Naive thymus-derived CD8-positive, alpha-beta T cell (primary cell): ENCODE data around the gene C1QA. TPM values are rescaled to one million over a fixed set of nuclear protein-coding genes. Genes with fewer than 3 reads are reported as not detected.
A peak's percentile ranks its signal among the peaks of the same experiment; 100 is the strongest.

Experiments
- ATAC-seq, 2 donors: fragments of 150-1000 bp; cut with Tn5 transposase in 1 of 2; sonication (Bioruptor Pico), chemical (Tn5 transposase) in 1 of 2; 1 replicate in 1 of 2; 2 replicates in 1 of 2; pipeline ENCODE4 v1.10.0; 2021; ENCODE audit warnings: mild to moderate bottlenecking in 2 of 2, moderate library complexity in 2 of 2
- POLR2A ChIA-PET: fragments of 350-600 bp; sonication (Branson Sonifier 250); formaldehyde crosslinking; loops from one replicate; lab custom pipeline; 2021; ENCODE audit warnings: antibody characterized with exemption; lab: Charles Lee
- DNase-seq, 10 donors: peaks; one replicate each; pipeline versions ENCODE4 v3.0.0 to v3.0.0-alpha.2; 2020 to 2022
- H3K27ac Mint-ChIP-seq, 10 donors: one replicate each; pipeline ENCODE4 v1.8.0; 2020 to 2022; ENCODE audit warnings: mild to moderate bottlenecking in 10 of 10, mixed read lengths in 10 of 10, moderate library complexity in 4 of 10, inconsistent platforms in 1 of 10
- H3K27me3 Mint-ChIP-seq, 5 donors: one replicate each; pipeline ENCODE4 v1.8.0; 2021 to 2022; ENCODE audit warnings: mixed read lengths in 5 of 5
- H3K36me3 Mint-ChIP-seq, 3 donors: one replicate each; pipeline ENCODE4 v1.8.0; 2020 to 2022; ENCODE audit warnings: mixed read lengths in 3 of 3, mild to moderate bottlenecking in 2 of 3, inconsistent platforms in 1 of 3
- H3K4me1 Mint-ChIP-seq, 4 donors: one replicate each; pipeline ENCODE4 v1.8.0; 2021 to 2022; ENCODE audit warnings: mixed read lengths in 4 of 4
- H3K4me3 Mint-ChIP-seq, 10 donors: one replicate each; pipeline ENCODE4 v1.8.0; 2020 to 2022; ENCODE audit warnings: mild to moderate bottlenecking in 10 of 10, mixed read lengths in 10 of 10, moderate library complexity in 6 of 10, inconsistent platforms in 1 of 10
- H3K9me3 Mint-ChIP-seq, 9 donors: one replicate each; pipeline ENCODE4 v1.8.0; 2020 to 2022; ENCODE audit warnings: mixed read lengths in 9 of 9, mild to moderate bottlenecking in 3 of 9, inconsistent platforms in 1 of 9, moderate library complexity in 1 of 9
- polyA plus RNA-seq, 3 donors: library from polyadenylated mRNA; unstranded; fragments of 300-500 nt; fragmentation: Illumina TruSeq; gene quantifications; one replicate each; pipeline ENCODE4 v1.2.3, GENCODE V29; 2021
- total RNA-seq, 8 experiments: library from RNA in 2 of 8; stranded (reverse) in 2 of 8; gene quantifications; one replicate each; pipeline ENCODE4 v1.2.3 and lab custom pipeline; 2021 to 2026

Gene C1QA
- total and polyA plus RNA-seq, 5 experiments from 2014 or later = 0.55 to 0.66 TPM; not detected in 3

- Mint-ChIP-seq H3K4me3 (no peak overlapping the region), H3K27me3 (peaks cover 11 to 44% (median 36%) of the 10 kb centered on the region in 5 donors), H3K27ac (no peak overlapping the region), H3K36me3 (no peaks in the 10 kb centered on the region), H3K4me1 (peaks cover 0 to under 1% (median 0%) of the 10 kb centered on the region in 4 donors), H3K9me3 (no peaks in the 10 kb centered on the region)
- POLR2A ChIA-PET = no interaction called here
- DNase-seq (peak in 1 of 10 donors; percentile 31), ATAC-seq (no peak)
These were observed 35.4 kb upstream of the C1QA start for GRCh38 chr1:22600817-22601605.

DNA sequence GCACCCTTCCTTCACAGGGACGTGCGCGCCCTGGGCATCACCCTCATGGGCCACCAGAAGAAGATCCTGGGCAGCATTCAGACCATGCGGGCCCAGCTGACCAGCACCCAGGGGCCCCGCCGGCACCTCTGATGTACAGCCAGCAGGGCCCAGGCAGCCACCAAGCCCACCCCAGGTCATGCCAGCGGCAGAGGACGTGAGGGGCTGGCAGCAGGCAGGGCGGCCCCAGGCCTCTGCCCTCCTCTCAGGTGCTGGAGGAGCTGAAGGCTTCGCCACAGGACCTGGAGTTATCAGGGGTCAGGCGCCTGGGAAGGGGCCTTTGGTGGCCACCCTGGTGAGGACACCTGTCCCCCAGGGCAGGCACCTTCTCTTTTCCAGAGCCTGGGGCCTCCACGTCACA, 34.8 kb upstream of the C1QA start:
- Mint-ChIP-seq H3K27me3 (peaks cover 15 to 46% (median 37%) of the 10 kb centered on the region in 5 donors), H3K36me3 (no peaks in the 10 kb centered on the region), H3K9me3 (no peaks in the 10 kb centered on the region), H3K4me1 (no peaks in the 10 kb centered on the region), H3K4me3 (no peak overlapping the region), H3K27ac (no peak overlapping the region)
- DNase-seq (no peak), ATAC-seq (no peak)
- POLR2A ChIA-PET = no interaction called here

- no peaks in the 10 kb centered on the region for H3K4me1 Mint-ChIP-seq
- peaks cover 15 to 46% (median 40%) of the 10 kb centered on the region in 5 donors for H3K27me3 Mint-ChIP-seq
These were observed 34.2 kb upstream of the C1QA start for GRCh38 chr1:22602060-22602740.

GRCh38 chr1:22606161-22606560, 30.3 kb upstream of the C1QA start:
- Mint-ChIP-seq H3K27me3 (peaks cover 30 to 77% (median 43%) of the 10 kb centered on the region in 5 donors), H3K27ac (no peak overlapping the region), H3K9me3 (no peaks in the 10 kb centered on the region), H3K4me3 (no peak overlapping the region), H3K4me1 (no peaks in the 10 kb centered on the region), H3K36me3 (no peaks in the 10 kb centered on the region)
- POLR2A ChIA-PET = no interaction called here
- ATAC-seq (no peak), DNase-seq (no peak)

More at GRCh38 chr1:22602060-22602740, 34.2 kb upstream of the C1QA start:
- Mint-ChIP-seq H3K4me3 (no peak overlapping the region), H3K27ac (no peak overlapping the region), H3K9me3 (no peaks in the 10 kb centered on the region), H3K36me3 (no peaks in the 10 kb centered on the region)
- ATAC-seq = no peak
- no peak for DNase-seq
- POLR2A ChIA-PET = no interaction called here

GRCh38 chr1:22607154-22607553, 29.3 kb upstream of the C1QA start:
- H3K4me1 Mint-ChIP-seq = no peaks in the 10 kb centered on the region

DNA sequence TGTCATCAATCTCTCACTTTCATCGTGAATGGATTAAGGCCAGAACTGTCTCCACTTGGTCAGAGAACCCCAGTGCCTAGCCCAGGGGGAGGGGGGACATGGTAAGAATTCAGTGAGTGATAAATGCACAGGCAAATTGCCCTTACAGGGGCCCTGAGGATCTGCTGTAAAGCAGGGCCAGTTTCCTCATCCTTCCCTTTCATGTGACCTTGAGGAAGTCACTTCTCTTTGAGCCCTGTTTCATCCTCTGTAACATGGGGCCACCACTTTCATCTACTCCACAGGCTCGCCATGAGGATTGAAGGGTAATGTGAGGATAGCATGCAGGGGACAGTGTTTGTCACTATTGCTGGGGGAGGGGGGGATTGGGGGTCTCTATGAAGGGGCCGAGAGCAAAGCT, 28.1 kb upstream of the C1QA start:
- no peak overlapping the region for H3K27ac Mint-ChIP-seq
- H3K27me3 Mint-ChIP-seq = peaks cover 34 to 84% (median 52%) of the 10 kb centered on the region in 5 donors
- no peaks in the 10 kb centered on the region for H3K4me1 Mint-ChIP-seq
- no peaks in the 10 kb centered on the region for H3K36me3 Mint-ChIP-seq
- POLR2A ChIA-PET = no interaction called here
- H3K4me3 Mint-ChIP-seq = no peak overlapping the region
- ATAC-seq = no peak
- peaks cover 0 to 1% (median 0%) of the 10 kb centered on the region in 9 donors for H3K9me3 Mint-ChIP-seq
- DNase-seq = peak in 1 of 10 donors; percentile 14

More at GRCh38 chr1:22607154-22607553, 29.3 kb upstream of the C1QA start:
- no peak for DNase-seq
- H3K27me3 Mint-ChIP-seq = peaks cover 30 to 84% (median 50%) of the 10 kb centered on the region in 5 donors
- no peak overlapping the region for H3K4me3 Mint-ChIP-seq
- no peak overlapping the region for H3K27ac Mint-ChIP-seq
- no peak for ATAC-seq
- POLR2A ChIA-PET = no interaction called here
- H3K36me3 Mint-ChIP-seq = no peaks in the 10 kb centered on the region
- H3K9me3 Mint-ChIP-seq = peaks cover 0 to 1% (median 0%) of the 10 kb centered on the region in 9 donors

DNA sequence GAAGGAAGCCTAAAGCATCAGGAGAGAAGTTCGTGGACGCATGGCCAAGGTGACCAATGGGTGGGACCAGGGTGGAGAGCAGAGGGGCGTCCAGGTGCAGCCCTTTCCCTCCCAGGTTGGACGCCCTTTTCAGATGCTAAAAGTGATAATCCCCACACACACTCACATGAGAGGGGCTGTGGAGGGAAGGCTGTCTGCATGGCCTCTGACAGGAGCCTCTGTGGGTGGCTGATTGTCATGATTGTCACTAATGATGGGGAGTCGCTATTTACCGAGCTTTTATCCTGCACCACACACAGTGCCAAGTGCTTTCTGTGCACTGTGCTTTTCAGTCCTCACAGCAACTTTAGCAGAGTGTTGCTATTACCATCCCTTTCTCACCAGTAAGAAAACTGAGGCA, 27.1 kb upstream of the C1QA start:
- peaks cover 36 to 82% (median 46%) of the 10 kb centered on the region in 5 donors for H3K27me3 Mint-ChIP-seq
- H3K9me3 Mint-ChIP-seq = peaks cover 0 to 1% (median 0%) of the 10 kb centered on the region in 9 donors
- H3K4me3 Mint-ChIP-seq = peak overlapping the region in 1 of 10 donors; percentile 57
- peaks cover 0 to under 1% (median 0%) of the 10 kb centered on the region in 4 donors for H3K4me1 Mint-ChIP-seq
- POLR2A ChIA-PET = no interaction called here
- DNase-seq = no peak
- H3K36me3 Mint-ChIP-seq = no peaks in the 10 kb centered on the region
- no peak for ATAC-seq
- no peak overlapping the region for H3K27ac Mint-ChIP-seq

- POLR2A ChIA-PET = no interaction called here
- peaks cover 27 to 83% (median 43%) of the 10 kb centered on the region in 5 donors for H3K27me3 Mint-ChIP-seq
- DNase-seq = peak in 2 of 10 donors; percentile 14 to 17
- H3K4me1 Mint-ChIP-seq = peaks cover 0 to 4% (median 0%) of the 10 kb centered on the region in 4 donors
- H3K4me3 Mint-ChIP-seq = no peak overlapping the region
- ATAC-seq = no peak
- peaks cover 0 to 2% (median 0%) of the 10 kb centered on the region in 9 donors for H3K9me3 Mint-ChIP-seq
- H3K36me3 Mint-ChIP-seq = no peaks in the 10 kb centered on the region
- no peak overlapping the region for H3K27ac Mint-ChIP-seq
These were observed 24.9 kb upstream of the C1QA start for GRCh38 chr1:22611530-22611947.

DNA sequence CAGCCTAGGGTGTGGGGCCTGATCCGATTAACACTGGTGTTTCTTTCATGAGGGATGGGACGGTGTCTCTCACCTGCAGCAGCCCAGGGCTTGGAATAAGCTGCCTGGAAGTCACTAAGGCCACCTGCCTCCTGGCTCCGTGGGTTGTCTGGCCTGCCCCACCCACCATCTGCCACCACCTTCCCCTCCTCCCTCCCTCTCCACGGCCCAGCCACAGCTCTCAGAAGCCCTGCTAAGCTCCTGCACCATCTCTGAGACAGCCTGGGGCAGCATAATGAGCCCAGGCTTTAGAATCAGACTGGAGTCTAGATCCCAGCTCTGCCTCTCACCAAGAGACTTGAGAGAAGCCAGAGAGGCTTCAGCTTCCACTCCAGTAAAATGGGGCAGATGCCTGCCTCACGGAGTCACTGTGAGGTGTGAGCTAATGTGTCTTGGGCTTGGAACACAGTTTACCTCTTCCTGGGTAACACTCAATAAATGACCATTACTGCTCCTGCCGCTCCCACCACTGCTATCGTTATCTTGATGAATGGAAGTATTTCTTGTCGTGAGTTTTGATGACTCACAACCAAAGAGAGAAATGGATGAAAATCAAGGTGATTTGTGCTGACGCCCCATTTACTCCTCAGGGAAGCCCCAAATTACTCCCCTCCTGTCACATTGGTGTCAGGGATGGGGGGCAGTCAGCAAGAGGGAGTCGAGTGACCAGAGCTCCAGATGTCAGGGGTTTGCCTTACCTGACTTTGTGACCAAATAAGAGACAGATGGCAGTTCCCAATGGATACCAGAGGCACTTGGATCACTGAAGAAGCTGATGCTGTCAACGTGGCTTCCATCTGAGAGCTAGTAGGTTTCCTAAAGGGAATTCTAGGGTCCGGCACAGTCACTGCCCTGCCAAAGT, 23.5 kb upstream of the C1QA start:
- H3K4me3 Mint-ChIP-seq = no peak overlapping the region
- DNase-seq = no peak
- peaks cover 0 to 2% (median 0%) of the 10 kb centered on the region in 9 donors for H3K9me3 Mint-ChIP-seq
- H3K27me3 Mint-ChIP-seq = peaks cover 22 to 86% (median 42%) of the 10 kb centered on the region in 5 donors
- POLR2A ChIA-PET = no interaction called here
- no peaks in the 10 kb centered on the region for H3K36me3 Mint-ChIP-seq
- no peak overlapping the region for H3K27ac Mint-ChIP-seq
- peaks cover 0 to 6% (median 0%) of the 10 kb centered on the region in 4 donors for H3K4me1 Mint-ChIP-seq
- no peak for ATAC-seq

DNA sequence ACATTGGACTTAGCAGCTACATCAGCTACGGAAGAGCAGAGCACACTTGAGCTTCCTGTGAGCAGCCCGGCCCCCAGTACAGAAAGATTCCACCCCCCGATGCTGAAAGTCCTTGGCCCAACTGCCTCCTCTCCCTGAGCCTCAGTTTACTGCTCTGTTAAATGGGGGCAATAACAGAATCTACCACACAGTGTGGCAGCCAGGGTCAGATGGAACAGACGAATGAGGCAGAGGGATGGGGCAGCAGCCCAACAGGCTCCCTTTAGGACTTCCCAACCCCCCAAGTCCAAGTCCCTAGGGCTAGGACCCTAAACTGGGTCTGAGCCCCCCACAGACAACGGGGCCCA, 22.9 kb upstream of the C1QA start:
- ATAC-seq (no peak), DNase-seq (no peak)
- H3K4me1 Mint-ChIP-seq = peaks cover 0 to 6% (median 0%) of the 10 kb centered on the region in 4 donors
- POLR2A ChIA-PET = no interaction called here
- H3K9me3 Mint-ChIP-seq = peaks cover 0 to 2% (median 0%) of the 10 kb centered on the region in 9 donors
- H3K27ac Mint-ChIP-seq = no peak overlapping the region
- H3K36me3 Mint-ChIP-seq = no peaks in the 10 kb centered on the region
- peaks cover 20 to 85% (median 38%) of the 10 kb centered on the region in 5 donors for H3K27me3 Mint-ChIP-seq
- no peak overlapping the region for H3K4me3 Mint-ChIP-seq

DNA sequence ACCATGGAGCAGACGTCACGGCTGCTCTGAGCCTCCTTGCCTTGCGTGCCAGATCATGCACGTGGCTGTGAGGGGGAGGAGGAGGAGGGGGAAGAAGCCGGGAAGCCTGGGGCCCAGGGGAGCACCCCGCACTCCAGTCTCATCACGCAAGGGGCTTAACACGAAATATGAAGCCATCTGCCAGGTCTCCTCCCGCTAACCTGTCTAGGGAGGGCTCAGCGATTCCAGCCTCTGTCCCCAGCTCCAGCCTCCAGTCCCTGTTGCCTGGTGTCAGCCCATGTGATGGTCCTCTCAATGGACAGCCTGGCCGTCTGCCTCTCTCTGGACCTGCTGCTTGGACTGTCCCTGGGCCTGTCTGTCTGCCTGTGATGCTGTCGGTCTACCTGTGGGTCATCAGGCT, 22.5 kb upstream of the C1QA start:
- Mint-ChIP-seq H3K4me3 (no peak overlapping the region), H3K27ac (no peak overlapping the region), H3K27me3 (peaks cover 21 to 85% (median 37%) of the 10 kb centered on the region in 5 donors), H3K9me3 (peaks cover 0 to 2% (median 0%) of the 10 kb centered on the region in 9 donors), H3K4me1 (peaks cover 0 to 6% (median 0%) of the 10 kb centered on the region in 4 donors), H3K36me3 (no peaks in the 10 kb centered on the region)
- no peak for ATAC-seq
- no peak for DNase-seq
- POLR2A ChIA-PET = no interaction called here

DNA sequence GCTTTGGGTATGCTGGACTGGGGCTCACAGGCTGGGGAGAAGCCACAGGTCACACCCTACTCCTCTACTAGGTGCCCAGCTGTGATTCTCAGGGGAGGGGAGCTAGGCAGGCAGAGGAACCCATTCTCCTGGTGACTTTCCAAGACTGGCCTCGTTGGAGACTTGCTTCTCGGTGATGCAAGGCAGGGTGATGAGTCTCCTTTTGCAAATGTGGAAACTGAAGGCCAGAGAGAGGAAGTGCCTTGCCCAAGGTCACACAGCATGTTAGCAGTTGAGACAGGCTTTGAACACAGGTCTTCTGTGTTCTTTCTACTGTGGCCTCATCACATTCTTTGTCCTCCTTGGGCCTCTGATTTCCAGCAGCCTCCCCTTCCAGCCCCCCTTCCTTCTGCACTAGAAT, 20.5 kb upstream of the C1QA start:
- no peak overlapping the region for H3K4me3 Mint-ChIP-seq
- peaks cover 0 to 2% (median 0%) of the 10 kb centered on the region in 9 donors for H3K9me3 Mint-ChIP-seq

More for the DNA sequence above, 20.5 kb upstream of the C1QA start:
- POLR2A ChIA-PET = no interaction called here
- DNase-seq = no peak
- no peak for ATAC-seq
- Mint-ChIP-seq H3K27me3 (peaks cover 22 to 80% (median 44%) of the 10 kb centered on the region in 5 donors), H3K36me3 (no peaks in the 10 kb centered on the region), H3K27ac (no peak overlapping the region), H3K4me1 (peaks cover 0 to 6% (median 0%) of the 10 kb centered on the region in 4 donors)
